RWPE1 (cell line): ENCODE data around the gene FADS3.

Experiments used
- CTCF ChIA-PET: fragments of 350-600 bp; sonication (Branson Sonifier 250); formaldehyde crosslinking; extraction: SDS; loops from one replicate; lab custom pipeline; 2021; lab: Yijun Ruan, JAX
- POLR2A ChIA-PET: fragments of 400-600 bp; formaldehyde crosslinking; extraction: SDS; loops from one replicate; lab custom pipeline; 2020; ENCODE audit warnings: antibody characterized with exemption; ENCODE audit not compliant: low non-redundant PET; lab: Yijun Ruan, JAX
- DNase-seq: peaks from one replicate; pipeline ENCODE4 v3.0.0; 2012; ENCODE audit warnings: low spot score
- H3K27ac ChIP-seq: fragments of 450-650 bp; 2 replicates; pipeline ENCODE4 v1.5.1; 2017
- TF ChIP-seq, protein P1 (sequence below): fragments of 450-650 bp; conservative IDR thresholded peaks from 2 replicates; pipeline ENCODE4 v1.5.1; 2017; ENCODE audit warnings: low read depth, mild to moderate bottlenecking

The FADS3 gene

GRCh38 chr11:61906522-61906909, 15.2 kb upstream of the FADS3 start:
- no peak overlapping the region for H3K27ac ChIP-seq
- POLR2A ChIA-PET, result no interaction called here
- no peak for DNase-seq
- CTCF ChIA-PET, result no interaction called here
- TF ChIP-seq, protein P1, sequence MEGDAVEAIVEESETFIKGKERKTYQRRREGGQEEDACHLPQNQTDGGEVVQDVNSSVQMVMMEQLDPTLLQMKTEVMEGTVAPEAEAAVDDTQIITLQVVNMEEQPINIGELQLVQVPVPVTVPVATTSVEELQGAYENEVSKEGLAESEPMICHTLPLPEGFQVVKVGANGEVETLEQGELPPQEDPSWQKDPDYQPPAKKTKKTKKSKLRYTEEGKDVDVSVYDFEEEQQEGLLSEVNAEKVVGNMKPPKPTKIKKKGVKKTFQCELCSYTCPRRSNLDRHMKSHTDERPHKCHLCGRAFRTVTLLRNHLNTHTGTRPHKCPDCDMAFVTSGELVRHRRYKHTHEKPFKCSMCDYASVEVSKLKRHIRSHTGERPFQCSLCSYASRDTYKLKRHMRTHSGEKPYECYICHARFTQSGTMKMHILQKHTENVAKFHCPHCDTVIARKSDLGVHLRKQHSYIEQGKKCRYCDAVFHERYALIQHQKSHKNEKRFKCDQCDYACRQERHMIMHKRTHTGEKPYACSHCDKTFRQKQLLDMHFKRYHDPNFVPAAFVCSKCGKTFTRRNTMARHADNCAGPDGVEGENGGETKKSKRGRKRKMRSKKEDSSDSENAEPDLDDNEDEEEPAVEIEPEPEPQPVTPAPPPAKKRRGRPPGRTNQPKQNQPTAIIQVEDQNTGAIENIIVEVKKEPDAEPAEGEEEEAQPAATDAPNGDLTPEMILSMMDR, result no peak

GRCh38 chr11:61905801-61906521, 14.6 kb upstream of the FADS3 start:
- no peak overlapping the region for H3K27ac ChIP-seq
- CTCF ChIA-PET, result interaction anchor here (0.6 to 4.2 kb wide), 4 partner anchors 16 to 176 kb away, joined by 3 to 21 read pairs (median 8); no protein-coding TSS in a partner anchor
- TF ChIP-seq, protein P1, result no peak
- POLR2A ChIA-PET, result interaction anchor here (0.6 kb wide), 1 partner anchor 57 kb away, joined by 3 read pairs; no protein-coding TSS in a partner anchor
- DNase-seq, result no peak

DNA sequence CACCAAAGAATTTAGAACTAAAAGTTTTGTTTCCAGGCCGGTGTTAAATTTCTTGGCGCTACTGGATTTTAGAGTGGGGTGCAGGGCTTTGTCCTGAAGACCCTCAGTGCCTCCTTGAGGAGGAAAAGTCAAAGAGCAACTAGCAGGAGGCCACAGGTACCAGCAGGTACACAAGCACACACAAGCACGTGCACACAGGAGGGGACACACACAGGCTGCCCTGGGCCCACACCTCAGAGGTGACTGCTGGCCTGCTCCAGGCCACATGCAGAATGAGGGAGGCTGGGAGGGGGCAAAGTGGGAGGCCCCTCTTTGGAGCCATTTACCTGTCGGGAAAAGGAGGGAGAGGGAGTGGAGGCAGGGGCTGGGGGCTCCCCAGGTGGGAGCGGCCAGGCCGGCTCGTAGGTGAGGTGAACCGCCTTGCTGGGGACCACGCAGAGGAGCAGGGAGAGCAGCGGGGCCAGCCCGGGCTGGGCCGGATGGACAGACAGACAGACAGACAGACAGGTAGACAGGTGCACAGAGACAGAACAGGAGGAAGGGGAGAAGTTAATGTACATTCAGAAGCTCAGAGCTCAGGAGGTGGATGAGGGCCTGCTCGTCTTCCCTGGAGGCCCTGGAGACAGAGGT, 13.8 kb upstream of the FADS3 start:
- CTCF ChIA-PET, result interaction anchor here (0.6 to 4.2 kb wide), 5 partner anchors 17 to 177 kb away, joined by 3 to 21 read pairs (median 7); no protein-coding TSS in a partner anchor
- POLR2A ChIA-PET, result interaction anchor here (0.6 kb wide), 1 partner anchor 57 kb away, joined by 3 read pairs; no protein-coding TSS in a partner anchor
- no peak overlapping the region for H3K27ac ChIP-seq
- TF ChIP-seq, protein P1, result no peak
- DNase-seq, result no peak

DNA sequence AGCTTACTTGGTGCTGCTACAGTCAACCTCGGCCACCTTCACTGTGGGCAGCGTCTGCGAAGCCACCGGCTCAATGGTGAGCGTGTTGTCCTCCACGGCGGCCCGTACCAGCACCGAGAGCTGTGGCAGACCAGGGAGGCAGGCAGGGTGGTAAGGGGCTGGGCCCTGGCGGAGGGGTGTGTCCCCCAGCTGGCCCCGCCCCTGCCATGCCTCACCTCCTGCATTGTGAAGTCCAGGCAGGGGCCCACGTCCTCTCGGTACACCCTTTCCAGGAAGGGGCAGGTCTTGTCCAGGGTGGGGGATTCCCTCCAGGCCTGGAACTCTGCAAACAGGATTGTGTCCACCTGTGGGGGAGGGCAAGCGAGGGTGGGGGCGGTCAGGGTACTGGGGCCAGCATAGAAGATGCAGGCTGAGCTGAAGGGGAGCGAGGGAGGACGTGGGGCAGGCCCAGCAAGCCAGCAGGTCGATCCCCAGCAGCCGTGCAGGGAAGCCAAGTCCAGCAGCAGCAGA, 13.2 kb upstream of the FADS3 start:
- ChIA-PET CTCF (interaction anchor here (0.9 to 4.2 kb wide), 3 partner anchors 34 to 177 kb away, joined by 3 to 21 read pairs (median 8); no protein-coding TSS in a partner anchor), POLR2A (interaction anchor here (0.6 kb wide), 1 partner anchor 18 kb away, joined by 4 read pairs; no protein-coding TSS in a partner anchor)
- no peak overlapping the region for H3K27ac ChIP-seq
- TF ChIP-seq, protein P1, result no peak
- DNase-seq, result no peak

- no peak for DNase-seq
- TF ChIP-seq, protein P1, result no peak
- no peak overlapping the region for H3K27ac ChIP-seq
- POLR2A ChIA-PET, result interaction anchor here (0.6 kb wide), 1 partner anchor 18 kb away, joined by 4 read pairs; no protein-coding TSS in a partner anchor
- CTCF ChIA-PET, result interaction anchor here (0.9 to 4.2 kb wide), 3 partner anchors 33 to 178 kb away, joined by 3 to 21 read pairs (median 3); no protein-coding TSS in a partner anchor
Measured at GRCh38 chr11:61903845-61904244, 12.5 kb upstream of the FADS3 start.

- ChIA-PET CTCF (interaction anchor here (0.6 to 4.2 kb wide), 5 partner anchors 122 to 206 kb away, joined by 3 to 21 read pairs (median 3); no protein-coding TSS in a partner anchor), POLR2A (no interaction called here)
- TF ChIP-seq, protein P1, result no peak
- no peak for DNase-seq
- peak overlapping the region; percentile 9; the same call in 1 of the 2 replicates for H3K27ac ChIP-seq
Measured at GRCh38 chr11:61902313-61902712, 11.0 kb upstream of the FADS3 start.
